Measurements from ENCODE around the gene RTP5.

- TF ChIP-seq, protein P1, sequence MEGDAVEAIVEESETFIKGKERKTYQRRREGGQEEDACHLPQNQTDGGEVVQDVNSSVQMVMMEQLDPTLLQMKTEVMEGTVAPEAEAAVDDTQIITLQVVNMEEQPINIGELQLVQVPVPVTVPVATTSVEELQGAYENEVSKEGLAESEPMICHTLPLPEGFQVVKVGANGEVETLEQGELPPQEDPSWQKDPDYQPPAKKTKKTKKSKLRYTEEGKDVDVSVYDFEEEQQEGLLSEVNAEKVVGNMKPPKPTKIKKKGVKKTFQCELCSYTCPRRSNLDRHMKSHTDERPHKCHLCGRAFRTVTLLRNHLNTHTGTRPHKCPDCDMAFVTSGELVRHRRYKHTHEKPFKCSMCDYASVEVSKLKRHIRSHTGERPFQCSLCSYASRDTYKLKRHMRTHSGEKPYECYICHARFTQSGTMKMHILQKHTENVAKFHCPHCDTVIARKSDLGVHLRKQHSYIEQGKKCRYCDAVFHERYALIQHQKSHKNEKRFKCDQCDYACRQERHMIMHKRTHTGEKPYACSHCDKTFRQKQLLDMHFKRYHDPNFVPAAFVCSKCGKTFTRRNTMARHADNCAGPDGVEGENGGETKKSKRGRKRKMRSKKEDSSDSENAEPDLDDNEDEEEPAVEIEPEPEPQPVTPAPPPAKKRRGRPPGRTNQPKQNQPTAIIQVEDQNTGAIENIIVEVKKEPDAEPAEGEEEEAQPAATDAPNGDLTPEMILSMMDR (IDR thresholded peaks at IDR 0.05) = no peak
- TF ChIP-seq POLR2A (IDR thresholded peaks at IDR 0.05) = no peak
These were observed 47.3 kb upstream of the RTP5 start for GRCh38 chr2:241822264-241822623.
